ENCODE measurements around the gene NRN1L.
"Not testable (repeated sequence)": the region's sequence is repeated elsewhere in the genome, so short reads cannot be mapped to it uniquely, and the experiment has no call there.

NRN1L gene

DNA sequence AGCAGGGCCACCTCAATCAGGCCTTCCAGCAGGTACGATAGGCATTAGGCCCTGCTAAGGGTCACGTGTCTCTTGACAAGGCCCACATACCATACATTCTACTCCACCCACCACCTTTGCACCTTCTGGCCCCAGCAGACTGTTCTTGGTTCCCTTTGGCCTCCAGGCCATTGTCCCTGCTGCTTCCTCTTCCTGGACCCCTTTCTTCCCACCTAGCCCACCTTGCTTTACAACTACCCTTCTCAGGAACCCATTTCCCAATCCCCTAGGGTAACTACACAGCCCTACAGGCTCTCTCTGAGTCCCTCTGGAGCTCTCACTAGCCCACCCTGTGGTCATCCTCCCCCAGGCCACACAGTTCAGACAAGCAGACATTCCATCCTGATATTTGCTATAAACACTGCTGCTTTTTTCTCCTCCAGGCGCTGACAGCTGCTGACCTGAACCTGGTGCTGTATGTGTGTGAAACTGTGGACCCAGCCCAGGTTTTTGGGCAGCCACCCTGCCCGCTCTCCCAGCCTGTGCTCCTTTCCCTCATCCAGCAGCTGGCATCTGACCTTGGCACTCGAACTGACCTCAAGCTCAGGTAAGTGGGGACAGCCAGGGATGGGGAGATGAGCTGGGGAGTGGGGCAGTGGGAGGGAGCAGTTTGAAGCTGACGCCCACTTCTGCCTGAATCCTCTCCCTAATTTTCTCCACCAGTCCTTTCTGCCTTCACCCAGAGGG is 1.4 kb upstream of the NRN1L start:
- no peak for DNase-seq

DNA sequence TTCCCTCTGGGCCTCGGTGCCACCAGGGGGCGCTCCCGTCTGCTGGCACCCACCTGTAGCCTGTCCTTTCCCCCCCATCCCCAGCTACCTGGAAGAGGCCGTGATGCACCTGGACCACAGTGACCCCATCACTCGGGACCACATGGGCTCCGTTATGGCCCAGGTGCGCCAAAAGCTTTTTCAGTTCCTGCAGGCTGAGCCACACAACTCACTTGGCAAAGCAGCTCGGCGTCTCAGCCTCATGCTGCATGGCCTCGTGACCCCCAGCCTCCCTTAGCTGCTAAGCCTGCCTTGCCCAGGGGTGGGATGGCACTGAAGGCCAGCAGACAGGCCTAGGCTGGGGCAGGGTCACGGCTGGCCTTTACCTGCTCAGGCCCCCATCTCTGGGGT is 818 bp upstream of the NRN1L start:
- DNase-seq = peak; percentile 76

DNA sequence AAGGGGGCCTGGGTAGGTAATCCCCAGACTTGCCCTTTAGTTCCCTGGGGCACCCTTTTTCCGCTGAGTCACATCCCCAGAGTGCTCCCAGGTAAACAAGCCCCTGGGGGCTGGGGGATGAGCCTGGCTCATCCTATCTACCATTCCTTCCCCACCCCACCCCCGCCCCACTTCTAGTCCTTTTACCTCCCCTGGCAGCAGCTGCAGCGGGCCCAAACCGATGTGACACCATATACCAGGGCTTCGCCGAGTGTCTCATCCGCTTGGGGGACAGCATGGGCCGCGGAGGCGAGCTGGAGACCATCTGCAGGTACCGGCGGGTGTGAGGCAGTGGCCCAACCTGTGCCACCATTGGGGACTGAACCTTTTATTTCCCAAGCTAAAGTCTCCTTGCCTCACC is 860 bp downstream of the NRN1L start:
- DNase-seq = no peak

DNA sequence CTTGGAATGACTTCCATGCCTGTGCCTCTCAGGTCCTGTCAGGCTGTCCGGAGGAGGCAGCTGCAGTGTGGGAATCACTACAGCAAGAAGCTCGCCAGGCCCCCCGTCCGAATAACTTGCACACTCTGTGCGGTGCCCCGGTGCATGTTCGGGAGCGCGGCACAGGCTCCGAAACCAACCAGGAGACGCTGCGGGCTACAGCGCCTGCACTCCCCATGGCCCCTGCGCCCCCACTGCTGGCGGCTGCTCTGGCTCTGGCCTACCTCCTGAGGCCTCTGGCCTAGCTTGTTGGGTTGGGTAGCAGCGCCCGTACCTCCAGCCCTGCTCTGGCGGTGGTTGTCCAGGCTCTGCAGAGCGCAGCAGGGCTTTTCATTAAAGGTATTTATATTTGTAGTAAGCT is 1.3 kb downstream of the NRN1L start:
- no peak for DNase-seq

DNA sequence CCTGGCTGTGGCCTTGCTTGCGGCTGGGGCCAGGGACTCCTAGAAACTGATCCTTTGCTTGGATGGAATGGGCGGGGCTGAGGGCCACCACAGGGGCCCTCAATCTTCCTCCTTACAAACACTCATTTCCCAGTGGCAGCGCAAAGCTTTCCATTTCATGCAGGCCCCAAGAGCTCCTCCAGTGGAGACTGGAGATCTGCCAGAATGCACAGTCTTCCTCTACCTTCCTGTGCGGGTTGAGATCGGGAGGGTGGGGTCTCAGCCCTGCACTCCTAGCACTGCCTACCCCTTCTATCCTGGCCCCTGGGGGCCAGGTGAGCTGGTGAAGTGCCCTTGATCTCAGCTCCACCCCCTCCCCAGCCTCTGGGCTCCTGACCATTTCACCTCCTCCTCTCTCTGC is 1.7 kb downstream of the NRN1L start:
- no peak for DNase-seq

DNA sequence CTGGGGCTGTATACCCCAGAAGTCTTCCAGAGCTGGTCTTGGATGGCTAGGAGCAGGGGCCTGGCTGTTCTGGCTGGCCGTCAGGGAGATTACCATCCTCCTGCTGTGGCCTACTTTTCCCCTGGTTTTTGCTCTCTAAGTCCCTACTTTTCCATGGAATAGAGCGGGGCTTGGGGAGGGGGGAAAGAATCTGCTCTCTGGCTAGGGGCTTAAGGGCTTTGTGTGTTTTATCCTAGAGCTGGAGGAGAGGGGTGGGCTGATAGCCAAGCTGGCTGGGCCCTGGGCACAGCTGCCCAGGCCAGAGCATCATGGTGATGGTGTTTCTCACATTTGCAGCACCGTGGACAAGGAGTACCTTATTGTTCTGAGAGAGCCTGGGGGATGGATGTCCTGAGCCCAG is 3.6 kb downstream of the NRN1L start:
- no peak for DNase-seq

DNA sequence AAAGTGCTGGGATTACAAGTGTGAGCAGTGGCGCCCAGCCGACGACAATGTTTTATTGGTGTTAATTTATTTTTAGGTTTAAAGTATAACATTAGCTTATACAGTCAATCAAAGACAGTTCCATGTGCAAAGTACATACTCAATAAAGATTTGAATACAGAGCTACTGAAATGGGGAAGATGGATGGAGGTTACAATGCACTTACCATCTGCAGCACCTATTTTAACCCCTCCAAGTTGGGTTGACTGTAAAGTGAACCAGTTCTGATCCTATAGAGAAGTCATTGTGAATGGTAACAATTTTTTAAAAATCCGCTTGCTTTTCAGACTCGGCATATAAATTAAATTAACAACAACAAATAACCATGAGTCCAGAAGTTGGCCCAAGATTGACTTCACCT is 7.7 kb downstream of the NRN1L start:
- DNase-seq = no peak

DNA sequence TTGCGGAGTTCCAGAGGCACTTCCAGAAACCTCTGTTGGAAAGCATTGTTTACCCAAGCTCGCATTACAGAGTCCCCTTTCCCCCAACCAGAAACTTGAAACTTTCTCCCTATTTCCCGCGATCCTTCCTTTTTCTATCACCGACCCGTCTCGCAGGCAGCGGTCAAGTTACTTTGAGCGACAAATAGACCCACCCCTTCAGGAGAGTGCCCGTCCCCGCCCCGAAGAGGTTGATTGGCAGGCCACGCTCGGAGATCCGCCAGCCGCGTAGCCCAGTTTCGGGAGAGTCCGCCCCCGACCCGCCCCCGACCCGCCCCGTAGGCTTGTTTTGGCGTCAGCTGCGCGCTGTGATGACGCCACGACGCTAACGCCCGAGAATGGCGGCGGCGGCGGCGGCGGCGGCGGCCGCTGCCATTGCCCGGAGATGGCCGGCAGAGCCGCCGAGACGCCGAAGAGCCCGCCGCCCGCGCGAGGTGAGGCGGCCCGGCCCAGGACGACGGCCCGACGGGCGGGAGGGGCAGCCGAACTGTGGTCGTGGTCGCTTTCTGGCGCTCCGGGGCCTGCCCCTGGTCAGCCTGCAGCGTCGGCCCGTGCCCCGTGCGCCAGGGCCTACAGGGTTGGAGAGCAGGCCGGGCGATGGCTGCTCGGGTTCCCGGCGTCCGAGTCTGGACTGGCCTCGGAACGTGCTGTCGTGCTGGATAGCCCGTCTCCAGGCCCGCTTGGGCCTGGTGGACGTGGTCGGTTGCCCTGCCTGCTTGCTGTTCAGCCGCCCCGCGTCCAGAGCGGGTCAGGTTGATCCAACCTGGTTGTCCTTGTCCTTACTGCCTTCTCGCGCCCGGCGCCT is 8.4 kb downstream of the NRN1L start, which contains the start of gene PSKH1:
PSKH1 (plus strand) TSS at position 356 of the 844 bp plus-strand sequence. CDS start 15,496 bp downstream, outside the sequence.
- peak; percentile 98 for DNase-seq

DNA sequence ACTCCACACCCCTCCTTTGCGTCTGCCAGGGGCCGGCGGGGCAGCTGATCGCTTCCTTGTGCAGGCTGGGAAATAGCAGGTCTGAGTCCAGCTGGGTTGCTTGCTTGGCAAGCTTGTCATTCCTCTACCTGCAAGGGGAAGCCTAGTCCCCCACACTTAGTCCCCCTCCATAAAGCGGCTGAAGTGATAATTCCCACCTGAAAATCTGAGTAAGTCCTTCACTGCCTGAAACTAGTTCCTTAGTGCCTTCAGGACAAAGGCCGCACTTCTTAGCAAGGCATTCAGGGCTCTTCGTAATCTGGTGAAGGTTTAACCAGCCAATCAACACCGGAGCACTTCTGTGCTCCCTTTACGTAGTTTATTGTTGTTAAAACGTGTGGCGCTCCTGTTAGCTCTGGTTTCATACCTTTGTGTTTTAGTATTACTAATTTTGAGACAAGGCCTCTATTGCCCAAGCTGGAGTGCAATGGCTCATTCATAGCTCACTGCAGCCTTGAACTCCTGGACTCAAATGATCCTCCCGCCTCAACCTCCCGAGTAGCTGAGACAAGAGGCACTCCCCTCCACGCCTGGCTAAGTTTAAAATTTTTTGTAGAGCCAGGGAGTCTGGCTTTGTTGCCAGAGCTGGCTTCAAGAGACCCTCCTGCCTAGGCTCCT is 9.2 kb downstream of the NRN1L start:
- peak; percentile 27 for DNase-seq

DNA sequence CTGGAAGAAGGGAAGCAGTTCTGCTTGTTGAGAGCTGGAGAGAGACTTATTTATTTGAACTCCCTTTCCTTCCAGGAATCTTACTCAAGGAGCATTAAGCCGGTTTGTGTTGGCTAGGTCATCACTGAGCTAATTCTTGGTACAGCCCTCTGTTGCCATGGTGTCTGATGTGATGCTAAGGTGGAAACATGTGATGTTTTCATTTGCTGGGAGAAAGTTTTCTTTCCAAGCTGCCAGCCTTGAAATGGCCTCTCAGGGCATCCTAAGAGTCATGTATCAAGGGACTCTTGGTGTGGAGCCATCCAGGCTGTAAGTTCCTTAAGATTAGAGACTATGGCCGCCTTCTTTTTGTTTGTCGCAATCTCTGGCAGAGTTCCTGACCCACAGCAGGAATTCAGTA is 12.5 kb downstream of the NRN1L start:
- DNase-seq = no peak

DNA sequence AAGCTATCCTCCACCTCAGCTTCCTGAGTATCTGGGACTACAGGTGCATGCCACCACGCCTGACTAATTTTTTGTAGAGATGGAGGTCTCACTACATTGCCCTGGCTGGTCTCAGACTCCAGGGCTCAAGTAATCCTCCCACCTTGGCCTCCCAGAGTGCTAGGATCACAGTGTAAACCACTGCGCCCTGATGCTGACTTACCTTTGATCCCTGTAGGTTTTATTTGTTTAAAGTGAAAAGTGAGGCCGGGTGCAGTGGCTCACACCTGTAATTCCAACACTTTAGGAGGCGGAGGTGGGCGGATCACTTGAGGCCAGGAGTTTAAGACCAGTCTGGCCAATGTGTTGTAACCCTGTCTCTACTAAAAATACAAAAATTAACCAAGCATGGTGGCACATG is 17.0 kb downstream of the NRN1L start:
- DNase-seq = no peak

DNA sequence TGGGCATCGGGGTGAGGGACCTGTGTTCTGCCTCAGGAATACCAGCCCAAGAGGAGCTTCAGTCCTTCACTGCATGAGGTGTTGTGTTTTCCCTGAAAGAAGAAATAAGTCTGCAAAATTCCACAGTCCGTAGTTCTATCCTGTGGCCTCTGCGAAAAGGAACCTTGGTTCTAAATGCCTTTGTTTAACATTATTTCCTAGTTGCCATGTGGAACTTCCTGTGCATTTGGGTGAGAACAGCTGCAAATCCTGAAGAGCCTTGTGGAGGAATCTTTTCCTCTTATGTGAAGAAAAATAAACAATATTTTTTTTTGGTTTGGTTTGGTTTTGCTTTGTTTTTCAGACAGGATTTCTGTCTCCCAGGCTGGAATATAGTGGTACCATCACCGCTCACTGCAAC is 18.1 kb downstream of the NRN1L start:
- no peak for DNase-seq

DNA sequence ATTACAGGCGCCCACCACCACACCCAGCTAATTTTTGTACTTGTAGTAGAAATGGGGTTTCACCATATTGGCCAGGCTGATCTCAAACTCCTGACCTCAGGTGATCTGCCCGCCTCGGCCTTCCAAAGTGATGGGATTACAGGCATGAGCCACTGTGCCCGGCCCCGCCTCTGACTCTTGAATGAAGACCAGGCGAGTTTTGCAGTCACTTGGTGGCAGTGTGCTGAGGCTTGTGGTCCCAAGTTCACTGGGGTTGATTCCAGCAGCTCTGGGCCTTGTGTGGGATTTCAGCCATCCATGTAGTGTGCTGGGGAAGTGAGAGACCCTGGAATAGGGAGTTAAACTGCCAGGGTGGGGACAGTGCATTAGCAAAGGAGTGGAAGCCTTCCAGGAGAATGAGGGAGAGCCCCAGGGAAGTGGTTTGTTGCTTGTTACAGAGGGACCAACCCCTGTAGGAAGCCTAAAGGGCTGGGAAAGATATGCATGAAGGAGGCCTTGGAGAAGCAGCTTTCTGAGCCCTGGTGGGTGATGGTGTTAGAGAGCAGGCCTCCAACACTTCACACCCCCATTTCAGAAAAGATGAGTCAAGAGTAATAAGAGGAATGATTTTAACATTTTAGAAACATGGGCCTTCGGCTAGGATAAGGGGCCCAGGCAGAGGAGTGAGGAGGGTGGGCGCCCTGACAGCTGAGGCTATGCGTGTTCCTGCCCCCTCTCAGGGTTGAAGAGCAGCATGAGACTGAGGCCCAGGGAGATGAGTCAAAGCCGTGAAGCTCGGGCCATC is 22.9 kb downstream of the NRN1L start:
- no peak for DNase-seq

DNA sequence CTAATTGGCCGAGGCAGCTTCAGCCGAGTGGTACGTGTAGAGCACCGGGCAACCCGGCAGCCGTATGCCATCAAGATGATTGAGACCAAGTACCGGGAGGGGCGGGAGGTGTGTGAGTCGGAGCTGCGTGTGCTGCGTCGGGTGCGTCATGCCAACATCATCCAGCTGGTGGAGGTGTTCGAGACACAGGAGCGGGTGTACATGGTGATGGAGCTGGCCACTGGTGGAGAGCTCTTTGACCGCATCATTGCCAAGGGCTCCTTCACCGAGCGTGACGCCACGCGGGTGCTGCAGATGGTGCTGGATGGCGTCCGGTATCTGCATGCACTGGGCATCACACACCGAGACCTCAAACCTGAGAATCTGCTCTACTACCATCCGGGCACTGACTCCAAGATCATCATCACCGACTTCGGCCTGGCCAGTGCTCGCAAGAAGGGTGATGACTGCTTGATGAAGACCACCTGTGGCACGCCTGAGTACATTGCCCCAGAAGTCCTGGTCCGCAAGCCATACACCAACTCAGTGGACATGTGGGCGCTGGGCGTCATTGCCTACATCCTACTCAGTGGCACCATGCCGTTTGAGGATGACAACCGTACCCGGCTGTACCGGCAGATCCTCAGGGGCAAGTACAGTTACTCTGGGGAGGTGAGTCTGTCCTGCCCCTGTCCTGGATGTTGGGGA is 24.5 kb downstream of the NRN1L start:
- no peak for DNase-seq

DNA sequence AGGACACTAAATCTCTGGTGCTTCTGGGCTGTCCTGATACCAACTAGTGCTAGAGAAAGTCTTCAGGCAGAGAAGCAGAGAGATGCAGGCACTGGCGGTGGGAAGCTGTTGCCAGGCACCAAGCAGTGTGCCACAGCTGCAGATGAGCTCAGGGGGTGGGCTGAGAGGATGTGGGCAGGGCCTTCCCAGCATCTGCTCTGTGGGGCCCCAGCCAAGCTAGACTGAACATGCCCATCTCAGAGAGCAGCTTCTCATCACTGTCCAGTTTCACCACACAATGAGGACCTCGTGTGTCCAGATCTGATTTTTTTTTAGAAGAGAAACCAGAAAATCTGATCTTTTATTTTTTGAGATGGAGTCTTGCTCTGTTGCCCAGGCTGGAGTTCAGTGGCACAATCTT is 25.5 kb downstream of the NRN1L start:
- peak; percentile 53 for DNase-seq

DNA sequence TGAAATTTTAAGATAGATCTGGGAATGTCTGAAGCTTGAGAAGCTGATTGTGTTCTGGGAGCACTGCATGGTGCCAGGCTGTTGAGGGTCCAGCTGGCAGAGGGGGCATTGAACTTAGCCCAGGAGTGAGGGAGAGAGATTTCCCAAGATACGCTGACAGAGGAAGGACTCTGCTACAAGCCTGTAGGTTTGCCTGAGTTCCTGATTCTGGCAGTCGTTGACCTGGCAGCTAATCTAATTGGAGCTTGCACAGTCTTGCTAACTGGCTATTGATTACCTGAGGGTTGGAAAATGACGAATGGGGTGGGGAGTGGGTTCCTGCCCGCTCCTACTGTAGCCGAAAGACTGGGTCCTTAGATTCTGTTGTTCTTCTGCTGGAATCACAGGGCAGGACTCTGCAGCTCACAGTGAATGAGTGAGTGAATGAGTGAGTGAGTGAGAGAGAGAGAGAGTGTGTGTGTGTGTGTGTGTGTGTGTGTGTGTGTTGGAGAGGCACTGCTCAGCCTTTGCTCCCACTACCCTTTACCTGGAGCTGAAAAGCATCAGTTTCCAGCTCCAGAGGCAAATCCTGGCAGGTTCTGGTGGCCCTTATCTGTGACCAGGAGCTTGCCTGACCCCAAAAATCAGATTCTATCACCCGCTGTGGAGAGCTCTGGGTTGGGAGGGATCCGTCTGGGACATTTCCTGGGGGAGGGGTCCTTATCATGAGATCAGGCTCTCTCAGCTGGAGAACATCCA is 30.2 kb downstream of the NRN1L start:
- DNase-seq = no peak

DNA sequence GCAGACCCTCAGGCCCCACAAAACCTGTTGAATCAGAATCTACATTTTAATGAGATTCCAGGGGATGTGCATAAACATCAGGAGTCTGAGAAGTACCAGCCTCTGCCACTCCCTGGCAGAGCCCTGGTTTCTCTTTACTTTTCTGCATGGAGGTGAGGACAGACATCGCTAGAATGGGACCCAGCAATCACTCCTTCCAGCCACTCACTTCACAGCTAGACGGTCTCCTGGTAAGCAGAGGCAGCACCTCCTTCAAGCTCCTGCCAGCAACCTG is 30.7 kb downstream of the NRN1L start:
- not testable (repeated sequence) for DNase-seq

DNA sequence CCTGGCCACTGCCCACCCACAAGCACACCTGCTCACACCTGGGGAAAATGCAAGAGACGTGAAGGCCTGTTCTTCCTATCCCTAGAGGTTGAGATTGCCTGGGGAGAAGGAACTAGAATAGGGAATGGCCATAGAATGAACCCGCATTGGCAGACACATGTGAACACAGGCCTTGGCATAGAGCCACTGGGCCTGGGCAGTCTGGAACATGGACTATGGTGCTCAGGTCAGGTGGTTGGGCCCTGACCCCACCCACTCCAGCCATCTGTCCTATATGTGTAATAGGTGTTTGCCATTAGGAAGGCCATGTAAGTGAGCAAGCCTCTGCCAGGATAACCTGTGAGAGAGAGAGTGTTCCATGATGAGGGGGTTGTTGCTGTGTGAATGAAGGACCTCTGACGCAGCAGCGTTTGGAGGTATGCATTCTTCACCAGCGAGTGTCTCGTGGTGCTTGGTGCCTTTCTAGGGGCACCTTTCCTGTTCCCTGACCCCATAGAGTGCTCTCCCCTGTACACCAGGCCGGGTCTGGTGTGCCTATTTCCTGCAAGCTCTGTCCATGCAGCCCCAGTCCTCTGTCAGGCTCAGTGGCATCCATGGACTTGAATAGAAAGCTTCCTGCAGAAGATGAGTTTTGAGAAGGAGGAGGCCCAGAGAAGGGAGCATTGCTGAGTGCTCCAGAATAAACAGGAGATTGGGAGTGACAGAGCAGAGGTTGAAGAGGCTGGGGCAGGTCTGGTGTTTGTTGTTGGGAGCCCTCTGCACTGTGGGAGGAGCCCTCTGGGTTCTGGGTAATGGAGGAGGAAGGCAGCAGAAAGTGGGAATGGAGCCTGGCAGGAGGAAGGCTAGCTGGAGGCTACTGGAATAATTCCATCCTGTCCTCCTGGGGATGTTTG is 31.4 kb downstream of the NRN1L start:
- DNase-seq = no peak

DNA sequence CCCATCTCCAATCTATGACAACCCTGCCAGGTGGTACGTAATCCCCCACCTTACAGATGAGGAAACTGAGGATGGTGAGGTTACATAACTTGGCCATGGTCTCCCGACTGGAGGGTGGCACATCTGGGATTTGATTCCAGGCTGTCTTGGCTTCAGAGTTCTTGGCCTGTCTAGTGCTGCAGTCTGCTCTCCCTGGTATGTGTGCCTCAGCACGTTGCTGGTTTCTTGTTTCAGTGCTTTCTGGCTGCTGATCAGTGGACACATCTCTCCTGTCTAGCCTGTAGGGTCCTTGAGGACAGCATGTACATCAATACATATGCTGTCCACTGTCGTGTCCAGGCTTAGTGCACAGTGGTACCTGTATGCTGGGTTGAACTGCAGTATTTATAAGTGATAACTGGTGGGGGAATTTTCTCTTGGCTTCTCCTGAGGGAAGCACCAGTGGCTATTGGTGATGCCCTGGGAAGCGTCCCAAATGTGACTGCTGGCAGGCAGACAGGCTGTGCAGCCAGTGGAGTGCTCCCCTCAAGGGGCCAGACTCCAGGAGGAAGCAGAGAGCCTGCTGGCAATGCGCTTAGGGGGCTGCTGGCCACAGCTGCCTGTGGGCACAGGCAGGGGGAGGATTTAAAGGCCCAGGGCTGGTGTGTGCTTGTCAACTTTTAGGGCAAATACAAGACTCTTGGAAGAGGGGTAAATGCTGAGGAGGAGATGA is 32.6 kb downstream of the NRN1L start:
- DNase-seq = no peak

DNA sequence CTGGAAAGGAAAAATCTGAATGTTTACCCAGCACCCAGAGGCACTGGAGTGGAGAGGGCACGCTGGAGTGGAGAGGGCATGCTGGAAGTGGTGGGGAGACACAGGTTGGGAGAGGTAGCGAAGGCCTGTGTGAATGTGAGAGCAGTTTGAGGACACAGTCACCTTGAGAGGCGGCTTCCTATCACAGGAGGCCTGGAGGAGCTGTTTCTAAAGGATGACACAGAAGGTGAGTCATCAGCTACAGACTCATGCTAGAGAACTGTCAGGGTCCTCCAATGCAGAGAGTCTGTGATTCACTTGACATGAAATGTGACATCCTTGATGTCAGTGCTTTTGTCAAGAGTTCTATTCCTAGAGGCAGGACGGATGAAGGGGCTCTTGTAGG is 33.2 kb downstream of the NRN1L start:
- DNase-seq = peak; percentile 85

Data from activated CD4-positive, alpha-beta T cell treated with anti-CD3 and anti-CD28 coated beads, Interleukin-2, Interleukin-6, amounts not matched to agents 100 ng/mL and 50 ng/mL, durations not matched to agents 16 hours and 8 hours (primary cell).